GM12872 (cell line): ENCODE results near the gene KDM6B.

Experiments used
- CTCF ChIP-seq: IDR thresholded peaks from 3 replicates; pipeline ENCODE4 v1.5.1; 2011; ENCODE audit warnings: low read depth, mild to moderate bottlenecking, low read length, moderate library complexity; ENCODE audit not compliant: insufficient read depth

The KDM6B gene

DNA sequence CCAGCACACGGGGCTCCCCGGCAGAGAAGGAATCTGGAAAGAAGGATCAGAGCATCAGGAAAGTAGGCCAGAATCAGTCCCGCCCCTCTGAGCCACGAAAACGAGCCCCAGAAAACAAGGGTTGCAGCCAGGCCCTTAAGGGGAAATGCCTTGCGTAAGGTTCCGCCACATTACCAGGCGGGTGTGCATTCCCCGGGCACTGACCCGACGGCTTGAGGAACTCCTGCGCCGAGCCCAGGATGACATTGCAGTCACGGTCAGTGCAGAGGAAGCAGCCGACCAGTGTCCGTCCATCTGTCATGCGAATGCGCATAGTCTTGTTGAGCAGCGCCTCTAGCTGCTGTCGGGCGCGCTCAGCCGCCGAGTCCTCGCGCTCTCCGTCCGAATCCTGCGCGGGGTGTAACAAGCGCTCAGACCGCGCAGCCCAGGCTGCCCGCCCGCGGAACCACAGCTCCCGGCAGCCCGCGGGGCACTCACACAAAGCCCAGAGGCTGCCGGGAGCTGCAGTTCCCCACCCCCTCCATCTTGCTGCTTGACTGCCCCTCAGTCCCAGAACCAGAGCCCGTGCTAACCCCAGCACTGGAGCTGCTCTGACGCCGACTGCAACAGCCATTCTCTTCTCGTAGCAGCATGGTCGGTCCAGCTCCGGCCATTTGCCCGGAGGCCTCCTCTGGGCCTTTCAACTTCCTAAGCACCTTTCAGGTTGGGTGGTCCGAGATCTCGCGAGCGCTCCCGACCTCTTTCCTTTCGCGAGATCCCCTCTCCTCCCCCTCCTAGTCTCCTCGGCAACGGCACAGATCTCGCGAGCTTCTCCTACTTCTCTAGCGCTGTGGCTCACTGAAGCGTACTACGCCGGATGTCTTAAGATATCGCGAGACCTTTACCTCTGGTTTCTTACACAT lies 23.0 kb downstream of the KDM6B start, which contains the start of gene NAA38:
NAA38 (minus strand) TSS at position 749 of the 902 bp plus-strand sequence; CDS start at position 653, 96 bp downstream.
- TF ChIP-seq CTCF = peak; percentile 59

GRCh38 chr17:7857713-7858521 lies 23.9 kb downstream of the KDM6B start, which contains the start of gene CYB5D1:
TSS of gene CYB5D1 (plus strand) at chr17:7858003. CDS start at chr17:7858135, 132 bp downstream.
- no peak for TF ChIP-seq CTCF

DNA sequence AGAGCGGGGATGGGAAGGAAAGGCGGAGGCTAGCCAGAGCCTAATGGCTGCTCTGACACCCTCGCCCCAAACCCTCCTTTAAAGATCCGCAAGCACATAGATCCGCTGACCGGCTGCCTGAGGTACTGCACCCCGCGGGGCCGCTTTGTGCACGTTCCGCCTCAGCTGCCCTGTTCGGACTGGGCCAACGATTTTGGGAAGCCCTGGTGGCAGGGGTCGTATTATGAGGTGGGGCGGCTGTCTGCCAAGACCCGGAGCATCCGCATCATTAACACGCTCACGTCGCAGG lies 24.4 kb downstream of the KDM6B start:
- TF ChIP-seq CTCF = peak; percentile 47; the same call in 2 of the 3 replicates

DNA sequence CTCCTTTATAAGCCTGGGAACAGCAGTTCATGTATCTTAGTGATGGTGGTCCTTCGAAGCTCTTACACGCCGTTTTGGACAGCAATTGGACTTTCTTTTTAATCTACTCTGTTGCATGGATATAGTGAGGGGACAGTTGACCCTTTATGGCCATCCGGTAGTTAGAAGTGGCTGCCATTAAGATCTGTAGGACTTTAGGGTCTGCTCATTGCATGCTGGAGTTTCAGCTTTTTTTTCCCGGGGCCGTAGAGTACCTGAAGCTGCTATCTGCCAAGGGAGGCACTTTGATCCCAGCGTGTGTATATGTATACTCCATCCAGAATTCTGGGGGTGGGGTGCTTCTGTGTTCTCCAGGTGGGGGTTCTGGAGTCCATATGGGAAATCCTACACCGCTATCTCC lies 25.0 kb downstream of the KDM6B start:
- TF ChIP-seq CTCF = no peak

- peak; percentile 70 for TF ChIP-seq CTCF
These were observed 28.8 kb downstream of the KDM6B start for GRCh38 chr17:7862692-7863437.

DNA sequence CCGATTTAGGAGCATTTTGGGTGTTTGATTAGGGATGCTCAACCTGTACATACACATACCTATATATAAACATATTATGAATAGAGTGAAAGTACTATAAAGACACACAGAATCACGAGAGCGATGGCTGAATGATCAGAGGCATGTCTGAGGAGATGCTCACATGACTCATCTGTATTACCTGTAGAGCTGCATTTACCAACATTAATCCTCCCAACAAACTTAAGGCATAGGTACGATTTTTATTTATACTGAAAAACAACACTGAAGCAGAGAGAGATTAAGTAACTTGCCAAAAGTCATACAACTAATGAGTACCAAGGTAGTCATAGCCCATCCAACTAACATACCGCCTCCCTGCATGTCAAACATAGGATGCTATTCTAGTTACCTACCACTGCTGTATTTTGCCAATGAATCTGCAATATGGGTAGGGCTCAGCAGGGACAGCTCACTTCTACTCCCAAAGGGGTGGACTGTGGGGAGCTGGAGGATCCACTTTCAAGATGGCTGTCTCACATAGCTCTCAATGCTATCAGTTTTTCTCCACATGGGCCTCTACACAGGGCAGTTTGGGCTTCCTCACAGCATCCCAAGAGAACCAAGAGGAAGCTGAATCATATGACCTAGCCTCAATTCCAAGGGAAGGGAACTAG lies 31.1 kb downstream of the KDM6B start:
- TF ChIP-seq CTCF = no peak

DNA sequence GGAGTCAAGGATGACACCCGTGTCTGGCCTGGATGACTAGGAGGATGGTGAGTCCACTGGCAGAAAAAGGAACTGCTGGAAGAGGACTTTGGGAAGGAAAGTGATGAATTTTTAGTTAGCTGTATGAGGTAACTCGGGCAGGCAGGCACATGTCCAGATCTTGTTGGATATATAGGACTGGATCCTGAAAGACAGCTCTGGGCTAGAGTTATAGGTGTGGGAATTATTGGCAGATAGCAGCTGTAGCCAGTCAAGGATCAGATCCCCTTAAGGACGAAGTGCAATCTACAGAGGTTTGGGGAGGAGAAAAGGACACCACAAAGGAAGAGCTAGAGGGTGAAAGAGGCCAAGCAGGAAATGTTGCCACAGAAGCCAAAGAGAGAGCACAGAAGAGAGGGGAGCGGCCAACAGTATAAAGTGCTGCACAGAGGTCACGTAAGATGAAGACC lies 33.9 kb downstream of the KDM6B start:
- no peak for TF ChIP-seq CTCF
